ENCODE measurements around the gene KLHL7.
"Not testable (repeated sequence)": the region's sequence is repeated elsewhere in the genome, so short reads cannot be mapped to it uniquely, and the experiment has no call there.

Gene KLHL7

GRCh38 chr7:23214423-23214822 lies 108.8 kb downstream of the KLHL7 start:
- DNase-seq (ENCODE audit: low read depth in 2 of 2), result no peak

- DNase-seq (ENCODE audit: low read depth in 2 of 2), result no peak
These were observed 109.4 kb downstream of the KLHL7 start for GRCh38 chr7:23214938-23215337.

GRCh38 chr7:23216021-23216420 lies 110.4 kb downstream of the KLHL7 start:
- DNase-seq (ENCODE audit: low read depth in 2 of 2), result no peak

- DNase-seq (ENCODE audit: low read depth in 2 of 2), result no peak
These were observed 112.6 kb downstream of the KLHL7 start for GRCh38 chr7:23218196-23218595.

- DNase-seq (ENCODE audit: low read depth in 2 of 2), result no peak
These were observed 115.2 kb downstream of the KLHL7 start for GRCh38 chr7:23220690-23221305.

- no peak for DNase-seq (ENCODE audit: low read depth in 2 of 2)
These were observed 117.0 kb downstream of the KLHL7 start for GRCh38 chr7:23222439-23223030.

- not testable (repeated sequence) for DNase-seq (ENCODE audit: low read depth in 2 of 2)
These were observed 118.8 kb downstream of the KLHL7 start for GRCh38 chr7:23224364-23224763.

- DNase-seq (ENCODE audit: low read depth in 2 of 2), result no peak
These were observed 121.4 kb downstream of the KLHL7 start for GRCh38 chr7:23226844-23227450.

All from activated CD4-positive, alpha-beta T cell treated with anti-CD3 and anti-CD28 coated beads for 24 hours (primary cell).